Suprapubic skin (tissue), 4 donors: Measurements from ENCODE around the gene FOXE1.

Experiments used
- POLR2A ChIP-seq, 2 donors: fragments of 450-650 bp; IDR thresholded peaks; one replicate each; pipeline ENCODE4 v1.6.1; 2017; ENCODE audit warnings: antibody characterized with exemption in 2 of 2, mild to moderate bottlenecking in 2 of 2, moderate library complexity in 2 of 2
- POLR2AphosphoS5 ChIP-seq, 3 donors: sonication (generic); formaldehyde crosslinking; IDR thresholded peaks; one replicate each; pipeline ENCODE4 v1.6.1; 2017; ENCODE audit warnings: antibody characterized with exemption in 3 of 3

- TF ChIP-seq POLR2AphosphoS5 (IDR thresholded peaks at IDR 0.05) = no peak
- no peak for TF ChIP-seq POLR2A (IDR thresholded peaks at IDR 0.05)
These were observed 22.1 kb downstream of the FOXE1 start for GRCh38 chr9:97875111-97875510.
